Keratinocyte (primary cell): ENCODE results near the gene TNFSF11. TPM values are rescaled to one million over a fixed set of nuclear protein-coding genes. Genes with fewer than 3 reads are reported as not detected.

Experiments used
- DNase-seq: peaks from one replicate; pipeline ENCODE4 v3.0.0-alpha.2; 2011; ENCODE audit warnings: low read depth, missing footprints, low spot score
- FAIRE-seq: peaks from 2 replicates; lab custom pipeline; 2011; peaks lifted over from hg19 to GRCh38; lab: Jason Lieb, UNC
- H2AFZ ChIP-seq: 2 replicates; pipeline ENCODE4 v1.6.0; 2012; ENCODE audit warnings: low read length, control low read depth, inconsistent platforms; ENCODE audit not compliant: control insufficient read depth
- H3K27ac ChIP-seq: 2 replicates; pipeline ENCODE4 v1.5.1; 2011; ENCODE audit warnings: low read length; ENCODE audit not compliant: control insufficient read depth, insufficient read depth
- H3K27me3 ChIP-seq: 3 replicates; pipeline ENCODE4 v1.6.0; 2011; ENCODE audit warnings: low read length; ENCODE audit not compliant: control insufficient read depth, insufficient read depth; ENCODE audit errors: extremely low read depth
- H3K36me3 ChIP-seq, 2 experiments: 2 replicates in 1 of 2; 3 replicates in 1 of 2; pipeline ENCODE4 v1.5.1; 2011; ENCODE audit warnings: low read length in 2 of 2, mild to moderate bottlenecking in 1 of 2; ENCODE audit not compliant: control insufficient read depth in 2 of 2, insufficient read depth in 2 of 2; ENCODE audit errors: extremely low read depth in 1 of 2
- H3K4me1 ChIP-seq: 3 replicates; pipeline ENCODE4 v1.5.1; 2011; ENCODE audit warnings: low read length; ENCODE audit not compliant: control insufficient read depth, insufficient read depth; ENCODE audit errors: extremely low read depth
- H3K4me2 ChIP-seq: 3 replicates; pipeline ENCODE4 v1.6.0; 2011; ENCODE audit warnings: low read depth, low read length; ENCODE audit not compliant: control insufficient read depth, insufficient read depth; ENCODE audit errors: extremely low read depth
- H3K4me3 ChIP-seq, 3 experiments: fragments of 200-600 bp in 1 of 3; sonication (generic) in 1 of 3; 2 replicates in 2 of 3; 3 replicates in 1 of 3; pipeline ENCODE4 v1.5.1; 2011 to 2016; ENCODE audit warnings: low read length in 3 of 3, mild to moderate bottlenecking in 3 of 3, control low read depth in 2 of 3, inconsistent platforms in 1 of 3, low read depth in 1 of 3, mixed read lengths in 1 of 3, mixed run types in 1 of 3, moderate library complexity in 1 of 3; ENCODE audit not compliant: control insufficient read depth in 2 of 3, insufficient read depth in 2 of 3; ENCODE audit errors: extremely low read depth in 1 of 3
- H3K79me2 ChIP-seq: 2 replicates; pipeline ENCODE4 v1.6.0; 2012; ENCODE audit warnings: low read length; ENCODE audit not compliant: control insufficient read depth, insufficient read depth
- H3K9ac ChIP-seq: 3 replicates; pipeline ENCODE4 v1.6.0; 2011; ENCODE audit warnings: low read length; ENCODE audit not compliant: control insufficient read depth, insufficient read depth; ENCODE audit errors: extremely low read depth
- H3K9me1 ChIP-seq: 3 replicates; pipeline ENCODE4 v1.6.0; 2011; ENCODE audit warnings: low read length; ENCODE audit not compliant: control insufficient read depth, insufficient read depth; ENCODE audit errors: extremely low read depth
- H3K9me3 ChIP-seq: 2 replicates; pipeline ENCODE4 v1.5.1; 2012; ENCODE audit warnings: low read depth, low read length; ENCODE audit not compliant: control insufficient read depth
- H4K20me1 ChIP-seq: 3 replicates; pipeline ENCODE4 v1.6.0; 2011; ENCODE audit warnings: low read length; ENCODE audit not compliant: control insufficient read depth, insufficient read depth; ENCODE audit errors: extremely low read depth
- CTCF ChIP-seq, 3 experiments: IDR thresholded peaks in 1 of 3; conservative IDR thresholded peaks in 1 of 3; optimal IDR thresholded peaks in 1 of 3; 2 replicates in 2 of 3; 3 replicates in 1 of 3; pipeline versions ENCODE3 to v1.5.1; 2011; ENCODE audit warnings: low read length in 3 of 3, mild to moderate bottlenecking in 3 of 3, moderate library complexity in 2 of 3, control low read depth in 1 of 3, inconsistent platforms in 1 of 3; ENCODE audit not compliant: insufficient read depth in 2 of 3; ENCODE audit errors: extremely low read depth in 1 of 3
- EZH2 ChIP-seq: IDR thresholded peaks from one replicate; pipeline ENCODE4 v1.6.1; 2012; ENCODE audit warnings: inconsistent platforms, mild to moderate bottlenecking, low read length, moderate library complexity
- dilution Hi-C: fragments of 300-500 bp; cut with MboI; formaldehyde crosslinking; loops from one replicate; pipeline ENCODE4 v1.7.0; 2020; ENCODE audit warnings: low sequenced_read_pairs; ENCODE audit not compliant: extremely low pct_ligation_motif_present
- polyA plus RNA-seq, 5 experiments: library from polyadenylated mRNA; depleted of rRNA in 3 of 5; stranded (reverse) in 3 of 5; stranded (forward) in 1 of 5; unstranded in 1 of 5; fragments of >200 nt; gene quantifications; 1 replicate in 1 of 5; 2 replicates in 3 of 5; 3 replicates in 1 of 5; pipeline versions ENCODE4 v1.2.1 to v1.2.3, GENCODE V29; 2011 to 2012; ENCODE audit warnings: missing spikeins in 2 of 5, low read depth in 1 of 5, low replicate concordance in 1 of 5

TNFSF11 gene
- polyA plus RNA-seq, 1 donor (not counting 4 experiments of a cell fraction or from before 2014, with no cell fraction given): not detected

GRCh38 chr13:42581427-42581826 lies 7.5 kb downstream of the TNFSF11 start:
- TF ChIP-seq CTCF (optimal IDR thresholded peaks at IDR 0.05 in 1 of 3, IDR thresholded peaks at IDR 0.05 in 1 of 3, conservative IDR thresholded peaks at IDR 0.05 in 1 of 3; ENCODE audit: extremely low read depth in 1 of 3, insufficient read depth in 2 of 3, low read length in 3 of 3) (no peak), EZH2 (no peak)
- Histone ChIP-seq H4K20me1 (no peaks in the 10 kb centered on the region), H3K36me3 (no peaks in the 10 kb centered on the region), H3K4me1 (no peaks in the 10 kb centered on the region), H3K27me3 (peaks cover 17% of the 10 kb centered on the region), H3K4me2 (no peak overlapping the region), H2AFZ (no peak overlapping the region), H3K27ac (no peak overlapping the region), H3K9me3 (no peaks in the 10 kb centered on the region), H3K9me1 (no peaks in the 10 kb centered on the region), H3K9ac (no peak overlapping the region), H3K79me2 (no peaks in the 10 kb centered on the region), H3K4me3 (no peak overlapping the region)
- dilution Hi-C loops: no loop called here
- DNase-seq: no peak
- no peak for FAIRE-seq

- Histone ChIP-seq H3K4me3 (no peak overlapping the region), H3K36me3 (no peaks in the 10 kb centered on the region), H3K9me3 (no peaks in the 10 kb centered on the region), H3K9ac (no peak overlapping the region), H3K9me1 (no peaks in the 10 kb centered on the region), H2AFZ (no peak overlapping the region), H3K4me1 (no peaks in the 10 kb centered on the region), H3K27me3 (peaks cover 23% of the 10 kb centered on the region), H3K27ac (no peak overlapping the region), H3K4me2 (no peak overlapping the region), H3K79me2 (no peaks in the 10 kb centered on the region), H4K20me1 (no peaks in the 10 kb centered on the region)
- no peak for FAIRE-seq
- no peak for DNase-seq
- dilution Hi-C loops: no loop called here
- TF ChIP-seq CTCF (optimal IDR thresholded peaks at IDR 0.05 in 1 of 3, IDR thresholded peaks at IDR 0.05 in 1 of 3, conservative IDR thresholded peaks at IDR 0.05 in 1 of 3; ENCODE audit: extremely low read depth in 1 of 3, insufficient read depth in 2 of 3, low read length in 3 of 3): no peak
- TF ChIP-seq EZH2: no peak
These were observed 17.6 kb downstream of the TNFSF11 start for GRCh38 chr13:42591602-42592001.
